HL-60/S4 treated with phorbol 12-myristate 13-acetate at 8.2 ng/mL for 4 days and 3 days (cell line): ENCODE measurements around the gene HOXD4.

Experiments used
- in situ Hi-C: fragments of 300-500 bp; cut with MboI; formaldehyde crosslinking; loops from 2 replicates; pipeline ENCODE4 v1.15.0; 2022; ENCODE audit warnings: low sequenced_read_pairs

The HOXD4 gene

GRCh38 chr2:176167398-176167797 is 16.0 kb downstream of the HOXD4 start:
- in situ Hi-C loops: no loop called here

- in situ Hi-C loops: no loop called here
Measured at GRCh38 chr2:176169181-176169580, 17.8 kb downstream of the HOXD4 start.

GRCh38 chr2:176169711-176170110 is 18.4 kb downstream of the HOXD4 start:
- in situ Hi-C loops: no loop called here

GRCh38 chr2:176170602-176171305 is 19.4 kb downstream of the HOXD4 start:
- in situ Hi-C loops: no loop called here

- in situ Hi-C loops: no loop called here
Measured at GRCh38 chr2:176171351-176172006, 20.1 kb downstream of the HOXD4 start.

GRCh38 chr2:176172007-176172894 is 20.9 kb downstream of the HOXD4 start:
- in situ Hi-C loops: no loop called here

GRCh38 chr2:176172895-176173566 is 21.7 kb downstream of the HOXD4 start:
- in situ Hi-C loops: no loop called here

GRCh38 chr2:176173567-176174381 is 22.4 kb downstream of the HOXD4 start:
- in situ Hi-C loops: no loop called here

GRCh38 chr2:176174382-176174823 is 23.1 kb downstream of the HOXD4 start:
- in situ Hi-C loops: no loop called here

GRCh38 chr2:176174824-176175708 is 23.7 kb downstream of the HOXD4 start:
- in situ Hi-C loops: no loop called here

GRCh38 chr2:176175709-176176607 is 24.6 kb downstream of the HOXD4 start:
- in situ Hi-C loops: no loop called here

GRCh38 chr2:176177580-176178037 is 26.3 kb downstream of the HOXD4 start:
- in situ Hi-C loops: no loop called here

- in situ Hi-C loops: no loop called here
Measured at GRCh38 chr2:176178038-176178756, 26.8 kb downstream of the HOXD4 start.

- in situ Hi-C loops: no loop called here
Measured at GRCh38 chr2:176178757-176179295, 27.5 kb downstream of the HOXD4 start.

GRCh38 chr2:176181551-176181950 is 30.2 kb downstream of the HOXD4 start:
- in situ Hi-C loops: no loop called here

GRCh38 chr2:176182671-176183070 is 31.3 kb downstream of the HOXD4 start:
- in situ Hi-C loops: no loop called here

- in situ Hi-C loops: no loop called here
Measured at GRCh38 chr2:176184749-176185148, 33.4 kb downstream of the HOXD4 start.
